Measurements from ENCODE around the gene IL19.

The IL19 gene

DNA sequence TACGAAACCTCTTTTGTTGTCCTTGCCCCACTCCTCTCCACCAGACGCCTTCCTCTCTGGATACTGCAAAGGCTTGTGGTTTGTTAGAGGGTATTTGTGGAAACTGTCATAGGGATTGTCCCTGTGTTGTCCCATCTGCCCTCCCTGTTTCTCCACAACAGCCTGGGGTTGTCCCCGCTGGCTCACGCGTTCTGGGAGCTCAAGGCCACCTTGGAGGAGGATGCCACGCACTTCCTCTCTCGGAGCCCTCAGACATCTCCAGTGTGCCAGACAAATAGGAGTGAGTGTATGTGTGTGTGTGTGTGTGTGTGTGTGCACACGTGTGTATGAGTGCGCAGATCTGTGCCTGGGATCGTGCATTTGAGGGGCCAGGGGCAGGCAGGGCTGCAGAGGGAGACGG is 37.6 kb upstream of the IL19 start:
- Histone ChIP-seq H3K36me3 (ENCODE audit: control insufficient read depth, insufficient read depth, low read length) (peaks cover 41% of the 10 kb centered on the region), H3K9me3 (ENCODE audit: control insufficient read depth, insufficient read depth, low read length) (no peaks in the 10 kb centered on the region), H3K27me3 (ENCODE audit: control insufficient read depth, insufficient read depth, low read length) (no peaks in the 10 kb centered on the region), H3K4me3 (ENCODE audit: low read depth, low read length) (no peak overlapping the region), H3K4me1 (ENCODE audit: control insufficient read depth, insufficient read depth, low read length) (no peaks in the 10 kb centered on the region), H3K9ac (ENCODE audit: low read depth, low read length) (no peak overlapping the region)

DNA sequence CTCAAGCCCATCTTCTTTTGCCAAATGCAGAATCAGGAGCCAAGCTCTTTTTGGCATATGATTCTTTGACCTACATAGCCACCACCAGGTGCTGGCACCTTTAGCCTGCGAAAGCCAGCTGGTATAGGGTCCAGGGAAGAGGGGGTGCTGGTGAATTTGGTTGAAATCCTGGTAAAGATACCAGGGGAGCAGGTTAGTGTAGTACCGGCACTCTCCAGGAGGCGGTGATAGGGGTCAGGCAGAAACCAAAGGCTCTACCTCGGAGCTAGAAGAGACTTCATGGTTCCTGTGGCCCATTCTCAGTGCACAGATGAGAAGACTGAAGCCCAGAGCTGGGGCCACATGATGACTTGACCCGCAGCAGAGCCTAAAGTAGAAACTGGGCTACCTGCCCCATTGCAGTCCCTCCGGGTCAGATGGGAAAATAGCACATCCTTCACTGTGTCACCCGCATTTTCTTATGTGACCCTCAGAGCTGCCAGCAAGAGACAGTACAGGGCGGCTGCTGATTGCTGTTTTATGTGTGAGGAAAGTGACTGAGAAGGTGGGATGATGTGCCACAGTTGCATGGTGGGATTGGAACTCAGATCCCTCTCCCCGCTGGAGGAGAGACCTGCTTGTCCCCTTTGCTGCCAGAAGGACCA is 36.0 kb upstream of the IL19 start:
- Histone ChIP-seq H3K9ac (ENCODE audit: low read depth, low read length) (no peak overlapping the region), H3K4me3 (ENCODE audit: low read depth, low read length) (no peak overlapping the region), H3K9me3 (ENCODE audit: control insufficient read depth, insufficient read depth, low read length) (no peaks in the 10 kb centered on the region), H3K36me3 (ENCODE audit: control insufficient read depth, insufficient read depth, low read length) (peaks cover 34% of the 10 kb centered on the region), H3K27me3 (ENCODE audit: control insufficient read depth, insufficient read depth, low read length) (no peaks in the 10 kb centered on the region), H3K4me1 (ENCODE audit: control insufficient read depth, insufficient read depth, low read length) (peaks cover 6% of the 10 kb centered on the region)

DNA sequence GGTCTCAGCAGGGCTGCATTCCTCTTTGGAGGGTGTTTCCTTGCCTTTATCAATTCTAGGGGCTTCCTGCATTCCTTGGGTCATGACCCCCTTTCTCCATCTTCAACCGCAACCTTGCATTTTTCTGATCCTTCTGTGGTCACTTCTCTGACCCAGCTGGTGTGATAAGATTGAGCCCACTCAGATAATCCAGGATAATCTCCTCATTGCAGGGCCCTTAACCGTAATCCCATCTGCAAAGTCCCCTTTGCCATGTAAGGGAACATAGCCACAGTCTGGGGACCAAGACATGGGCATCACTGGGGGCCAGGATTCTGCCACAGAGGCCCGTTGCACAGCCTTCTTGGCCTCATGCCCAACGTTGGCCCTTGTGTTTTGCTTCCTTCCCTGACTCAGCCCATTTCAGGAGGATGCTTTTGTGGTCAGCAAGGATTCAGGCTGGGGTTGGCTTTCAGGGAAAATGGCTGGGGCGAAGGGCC is 35.0 kb upstream of the IL19 start:
- no peaks in the 10 kb centered on the region for H3K9me3 ChIP-seq (ENCODE audit: control insufficient read depth, insufficient read depth, low read length)
- H3K4me3 ChIP-seq (ENCODE audit: low read depth, low read length): no peak overlapping the region
- H3K9ac ChIP-seq (ENCODE audit: low read depth, low read length): no peak overlapping the region
- no peaks in the 10 kb centered on the region for H3K27me3 ChIP-seq (ENCODE audit: control insufficient read depth, insufficient read depth, low read length)
- peaks cover 28% of the 10 kb centered on the region for H3K36me3 ChIP-seq (ENCODE audit: control insufficient read depth, insufficient read depth, low read length)
- H3K4me1 ChIP-seq (ENCODE audit: control insufficient read depth, insufficient read depth, low read length): peaks cover 9% of the 10 kb centered on the region

DNA sequence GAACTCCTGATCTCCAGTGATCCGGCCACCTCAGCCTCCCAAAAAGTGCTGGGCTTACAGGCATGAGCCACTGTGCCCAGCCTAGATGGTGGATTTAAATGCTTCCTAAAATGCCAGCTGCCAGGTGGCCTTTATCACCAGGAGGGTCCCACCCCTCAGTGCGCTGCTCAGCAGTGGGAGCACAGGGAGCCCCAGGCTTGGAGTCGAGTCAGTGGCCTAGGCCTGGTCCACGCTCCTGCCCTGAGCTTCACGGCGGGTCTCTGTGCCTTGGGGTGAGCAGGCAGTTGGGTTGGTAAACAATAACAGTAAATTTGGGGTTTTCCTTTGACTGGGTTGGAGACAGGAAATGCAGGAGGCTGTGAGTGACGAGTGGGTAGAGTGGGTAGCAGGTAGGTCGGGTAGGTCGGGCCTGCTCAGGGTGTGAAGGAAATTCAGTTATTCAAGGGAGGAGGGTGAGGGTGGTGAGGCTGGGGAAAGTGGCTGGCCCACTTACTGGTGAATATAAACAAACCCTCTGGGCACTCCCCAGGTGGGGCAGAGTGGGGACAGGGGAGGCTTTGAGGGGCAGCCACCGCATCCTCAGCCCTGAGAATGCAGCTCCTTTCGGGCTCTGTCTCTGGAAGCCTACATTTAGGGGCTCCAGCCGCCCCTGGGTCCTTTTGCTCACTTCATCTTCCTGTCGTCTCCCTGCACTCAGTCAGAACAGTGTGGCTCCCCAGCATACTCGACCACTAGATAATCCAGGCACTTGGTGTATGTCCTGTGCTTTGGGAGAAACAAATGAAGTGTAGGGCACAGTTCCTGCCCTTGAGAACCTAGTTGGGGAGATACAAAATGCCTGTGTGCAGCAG is 33.5 kb upstream of the IL19 start:
- Histone ChIP-seq H3K27me3 (ENCODE audit: control insufficient read depth, insufficient read depth, low read length) (no peaks in the 10 kb centered on the region), H3K36me3 (ENCODE audit: control insufficient read depth, insufficient read depth, low read length) (peaks cover 15% of the 10 kb centered on the region), H3K4me3 (ENCODE audit: low read depth, low read length) (no peak overlapping the region), H3K9me3 (ENCODE audit: control insufficient read depth, insufficient read depth, low read length) (no peaks in the 10 kb centered on the region), H3K4me1 (ENCODE audit: control insufficient read depth, insufficient read depth, low read length) (peaks cover 9% of the 10 kb centered on the region), H3K9ac (ENCODE audit: low read depth, low read length) (no peak overlapping the region)

DNA sequence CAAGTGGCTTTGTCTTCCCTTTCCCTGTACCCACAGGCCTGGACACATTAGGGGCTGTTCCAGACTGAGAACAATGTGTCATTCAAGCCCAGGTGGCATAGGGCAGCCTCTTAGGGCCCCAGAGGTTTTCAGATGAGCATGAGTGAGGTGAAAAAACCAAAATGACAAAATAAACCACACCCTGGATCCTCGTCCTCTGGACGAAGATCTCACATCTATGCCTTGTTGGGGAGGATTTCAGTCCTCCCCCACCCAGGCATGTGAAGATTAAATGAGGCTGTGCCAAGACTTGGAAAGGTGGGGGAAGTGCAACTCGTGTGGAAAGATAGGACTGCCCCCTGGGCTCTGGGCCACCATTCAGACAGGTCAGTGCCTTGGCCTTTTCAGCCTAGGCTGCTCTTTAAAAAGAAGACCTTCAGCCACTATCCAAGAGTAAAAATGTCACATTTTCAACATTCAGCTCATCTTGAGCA is 32.8 kb upstream of the IL19 start:
- Histone ChIP-seq H3K4me1 (ENCODE audit: control insufficient read depth, insufficient read depth, low read length) (peaks cover 9% of the 10 kb centered on the region), H3K27me3 (ENCODE audit: control insufficient read depth, insufficient read depth, low read length) (no peaks in the 10 kb centered on the region), H3K9ac (ENCODE audit: low read depth, low read length) (no peak overlapping the region)

DNA sequence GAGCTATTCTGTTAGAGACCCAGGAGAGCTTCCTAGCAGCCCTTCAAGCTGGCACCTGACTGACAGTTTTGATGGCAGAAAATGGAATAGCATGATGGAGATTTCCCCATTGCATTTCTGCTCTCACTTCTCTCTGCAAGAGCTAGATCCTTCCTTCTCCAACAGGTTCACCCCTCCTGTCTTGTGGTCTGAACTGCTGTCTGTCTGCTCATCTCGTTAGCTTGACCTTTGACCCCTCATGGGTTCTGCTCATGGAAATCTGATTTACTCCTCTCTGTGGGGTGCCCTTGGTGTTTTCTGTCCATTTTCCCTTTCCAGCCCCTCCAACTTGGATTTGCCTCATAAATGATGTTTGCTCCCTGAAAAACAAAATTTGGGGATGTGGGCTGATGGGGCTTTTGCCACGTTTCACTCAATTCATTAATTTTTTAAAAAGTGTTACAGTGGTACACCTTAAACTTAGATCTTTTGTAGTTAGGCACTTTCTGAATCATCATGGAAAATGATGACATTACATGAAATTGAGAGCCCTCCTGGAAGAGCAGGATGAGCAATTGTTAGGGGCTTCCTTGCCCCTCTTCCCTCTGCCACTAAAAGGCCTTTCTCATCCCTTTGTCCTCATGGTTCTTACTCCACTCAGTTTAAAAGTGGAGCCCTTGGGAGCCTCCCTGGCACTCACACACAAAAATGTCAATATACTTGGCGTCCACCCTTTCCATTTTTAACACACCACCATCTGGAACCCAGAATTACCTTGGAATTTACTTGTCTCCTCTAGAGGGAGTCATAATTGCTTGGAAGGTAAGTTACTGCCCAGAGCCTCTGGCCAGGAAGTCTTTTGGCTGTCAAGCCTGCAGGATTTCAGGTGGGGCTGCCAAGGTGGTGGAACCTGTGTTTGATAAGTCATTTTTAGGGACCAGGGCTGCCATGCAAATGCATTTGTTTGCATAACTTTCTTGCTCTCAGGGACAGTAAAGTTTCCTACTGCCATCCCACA is 31.9 kb upstream of the IL19 start:
- Histone ChIP-seq H3K9ac (ENCODE audit: low read depth, low read length) (no peak overlapping the region), H3K4me3 (ENCODE audit: low read depth, low read length) (no peak overlapping the region), H3K4me1 (ENCODE audit: control insufficient read depth, insufficient read depth, low read length) (peaks cover 9% of the 10 kb centered on the region), H3K27me3 (ENCODE audit: control insufficient read depth, insufficient read depth, low read length) (peaks cover 2% of the 10 kb centered on the region), H3K9me3 (ENCODE audit: control insufficient read depth, insufficient read depth, low read length) (no peaks in the 10 kb centered on the region), H3K36me3 (ENCODE audit: control insufficient read depth, insufficient read depth, low read length) (peaks cover 4% of the 10 kb centered on the region)

More for the DNA sequence above, 32.8 kb upstream of the IL19 start:
- no peaks in the 10 kb centered on the region for H3K9me3 ChIP-seq (ENCODE audit: control insufficient read depth, insufficient read depth, low read length)
- H3K36me3 ChIP-seq (ENCODE audit: control insufficient read depth, insufficient read depth, low read length): peaks cover 8% of the 10 kb centered on the region
- H3K4me3 ChIP-seq (ENCODE audit: low read depth, low read length): no peak overlapping the region

DNA sequence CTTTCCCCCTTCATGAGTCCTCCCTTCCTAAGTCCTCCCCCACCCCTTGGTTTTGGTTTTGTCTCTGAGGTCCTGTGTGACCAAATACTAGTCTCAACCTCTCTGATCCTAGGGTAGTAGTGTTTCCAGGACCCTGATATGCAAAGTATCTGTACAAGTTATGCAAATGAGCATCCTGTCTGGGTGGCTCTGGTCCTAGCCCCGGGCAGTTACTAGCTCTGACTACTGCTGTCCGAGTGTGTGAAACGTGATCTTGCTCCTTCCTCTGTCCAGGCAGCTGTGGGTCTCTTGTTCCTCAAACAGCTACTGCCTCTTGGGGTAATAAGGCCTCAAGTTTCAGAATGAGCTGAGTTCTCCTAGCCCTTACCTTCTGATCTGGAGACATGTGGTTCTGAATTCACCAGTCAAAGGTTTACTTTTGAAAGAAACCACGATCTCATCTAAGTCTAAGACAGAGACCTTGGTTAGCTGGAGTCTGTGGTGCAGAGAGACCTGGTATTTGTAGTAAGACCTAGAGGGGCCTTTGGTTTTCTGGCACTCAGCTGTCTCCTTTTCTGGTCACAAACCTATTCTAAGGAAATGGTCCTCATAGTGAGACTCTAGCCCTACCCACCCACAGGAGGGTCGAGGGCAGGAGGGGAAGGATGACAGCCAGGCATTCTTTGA is 31.0 kb upstream of the IL19 start:
- peaks cover 9% of the 10 kb centered on the region for H3K4me1 ChIP-seq (ENCODE audit: control insufficient read depth, insufficient read depth, low read length)
- no peaks in the 10 kb centered on the region for H3K9me3 ChIP-seq (ENCODE audit: control insufficient read depth, insufficient read depth, low read length)
- peaks cover 2% of the 10 kb centered on the region for H3K27me3 ChIP-seq (ENCODE audit: control insufficient read depth, insufficient read depth, low read length)
- no peak overlapping the region for H3K4me3 ChIP-seq (ENCODE audit: low read depth, low read length)
- H3K36me3 ChIP-seq (ENCODE audit: control insufficient read depth, insufficient read depth, low read length): peaks cover 4% of the 10 kb centered on the region
- H3K9ac ChIP-seq (ENCODE audit: low read depth, low read length): no peak overlapping the region

DNA sequence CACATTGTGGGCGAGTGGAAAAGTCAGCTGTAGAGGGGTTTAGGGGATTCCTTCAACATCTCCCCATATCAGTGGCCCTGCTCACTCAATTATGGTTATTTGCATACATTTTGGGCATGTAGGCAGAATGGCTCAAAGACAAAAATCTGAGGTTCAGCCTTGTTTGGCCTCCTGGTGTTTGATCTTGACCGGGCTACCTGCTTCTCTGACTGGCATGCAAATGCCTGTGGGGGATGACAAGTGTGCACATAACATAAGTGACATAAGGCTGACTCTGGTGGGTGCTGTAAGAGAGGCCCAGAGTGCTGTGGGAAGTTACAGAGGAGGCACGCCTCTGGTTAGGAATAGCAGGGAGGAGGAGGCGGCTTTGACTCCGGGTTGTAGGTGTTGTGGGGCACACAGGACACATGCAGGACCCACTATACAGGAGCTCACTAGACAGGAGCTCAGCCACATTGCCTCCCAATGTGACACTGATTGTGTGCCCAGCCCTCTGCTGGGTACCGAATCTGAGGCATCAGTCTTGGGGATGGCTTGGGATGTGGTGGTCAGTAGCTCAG is 29.4 kb upstream of the IL19 start:
- H3K4me1 ChIP-seq (ENCODE audit: control insufficient read depth, insufficient read depth, low read length): peaks cover 9% of the 10 kb centered on the region
- H3K4me3 ChIP-seq (ENCODE audit: low read depth, low read length): no peak overlapping the region
- H3K9ac ChIP-seq (ENCODE audit: low read depth, low read length): no peak overlapping the region
- H3K27me3 ChIP-seq (ENCODE audit: control insufficient read depth, insufficient read depth, low read length): peaks cover 2% of the 10 kb centered on the region
- no peaks in the 10 kb centered on the region for H3K9me3 ChIP-seq (ENCODE audit: control insufficient read depth, insufficient read depth, low read length)
- no peaks in the 10 kb centered on the region for H3K36me3 ChIP-seq (ENCODE audit: control insufficient read depth, insufficient read depth, low read length)

DNA sequence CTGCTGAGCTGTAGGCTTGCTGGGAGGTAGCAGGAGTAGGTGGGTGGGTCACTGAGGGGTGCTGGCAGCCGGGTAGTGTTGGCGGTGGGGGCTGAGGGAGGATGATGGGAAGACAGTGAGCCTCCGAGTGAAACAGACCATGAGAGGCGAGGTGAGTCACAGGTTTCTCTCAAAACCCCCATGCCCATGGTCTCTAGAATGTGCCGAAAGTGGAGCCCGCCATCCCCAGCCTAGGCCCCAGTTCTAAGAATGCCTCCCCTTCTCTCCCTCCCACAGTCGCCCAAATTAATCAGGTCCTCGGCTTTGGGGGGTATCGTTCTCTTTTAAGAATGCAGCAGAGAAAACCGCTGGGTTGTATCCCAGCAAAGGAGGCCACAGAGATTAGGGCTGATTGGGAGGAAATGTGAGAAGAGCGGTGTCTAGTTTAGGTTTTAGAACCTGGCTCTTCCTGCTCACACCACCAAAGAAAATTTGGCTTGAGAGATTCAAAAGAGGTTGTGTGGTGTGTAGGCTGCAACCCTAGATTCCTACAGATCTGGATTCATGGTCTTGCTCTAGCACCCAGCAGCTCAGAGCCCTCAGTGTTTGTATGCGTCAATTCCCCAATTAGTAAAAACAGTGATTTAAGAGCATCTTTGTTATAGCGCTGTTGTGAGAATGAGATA is 27.7 kb upstream of the IL19 start:
- H3K9me3 ChIP-seq (ENCODE audit: control insufficient read depth, insufficient read depth, low read length): no peaks in the 10 kb centered on the region
- no peak overlapping the region for H3K9ac ChIP-seq (ENCODE audit: low read depth, low read length)
- H3K27me3 ChIP-seq (ENCODE audit: control insufficient read depth, insufficient read depth, low read length): peaks cover 2% of the 10 kb centered on the region
- H3K4me1 ChIP-seq (ENCODE audit: control insufficient read depth, insufficient read depth, low read length): peaks cover 9% of the 10 kb centered on the region
- H3K4me3 ChIP-seq (ENCODE audit: low read depth, low read length): no peak overlapping the region
- H3K36me3 ChIP-seq (ENCODE audit: control insufficient read depth, insufficient read depth, low read length): no peaks in the 10 kb centered on the region

DNA sequence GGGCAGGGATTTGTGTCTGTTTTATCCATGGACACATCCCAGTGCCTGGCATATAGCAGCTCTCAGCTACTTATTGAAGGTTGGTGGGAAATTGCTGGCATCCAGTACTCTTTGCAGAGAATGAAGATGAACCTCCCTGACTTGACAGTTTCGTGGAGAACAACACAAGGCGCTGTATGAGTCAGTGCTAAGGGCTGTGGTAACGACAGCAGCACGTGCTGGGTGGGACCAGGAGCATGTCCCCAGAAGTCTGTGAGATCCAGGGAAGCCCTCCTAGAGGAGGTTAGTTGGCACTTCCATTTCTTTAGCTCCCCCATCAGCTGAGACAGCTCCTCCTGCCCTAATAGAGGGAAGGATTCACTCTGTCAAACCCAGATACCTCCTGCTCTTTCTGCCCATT is 25.9 kb upstream of the IL19 start:
- Histone ChIP-seq H3K36me3 (ENCODE audit: control insufficient read depth, insufficient read depth, low read length) (no peaks in the 10 kb centered on the region), H3K9me3 (ENCODE audit: control insufficient read depth, insufficient read depth, low read length) (no peaks in the 10 kb centered on the region), H3K9ac (ENCODE audit: low read depth, low read length) (no peak overlapping the region), H3K4me1 (ENCODE audit: control insufficient read depth, insufficient read depth, low read length) (peaks cover 2% of the 10 kb centered on the region), H3K27me3 (ENCODE audit: control insufficient read depth, insufficient read depth, low read length) (peaks cover 8% of the 10 kb centered on the region), H3K4me3 (ENCODE audit: low read depth, low read length) (no peak overlapping the region)
